ENCODE data around the gene BUB1.
A peak's percentile ranks its signal among the peaks of the same experiment; 100 is the strongest.
"Not testable (repeated sequence)": the region's sequence is repeated elsewhere in the genome, so short reads cannot be mapped to it uniquely, and the experiment has no call there.

The BUB1 gene

DNA sequence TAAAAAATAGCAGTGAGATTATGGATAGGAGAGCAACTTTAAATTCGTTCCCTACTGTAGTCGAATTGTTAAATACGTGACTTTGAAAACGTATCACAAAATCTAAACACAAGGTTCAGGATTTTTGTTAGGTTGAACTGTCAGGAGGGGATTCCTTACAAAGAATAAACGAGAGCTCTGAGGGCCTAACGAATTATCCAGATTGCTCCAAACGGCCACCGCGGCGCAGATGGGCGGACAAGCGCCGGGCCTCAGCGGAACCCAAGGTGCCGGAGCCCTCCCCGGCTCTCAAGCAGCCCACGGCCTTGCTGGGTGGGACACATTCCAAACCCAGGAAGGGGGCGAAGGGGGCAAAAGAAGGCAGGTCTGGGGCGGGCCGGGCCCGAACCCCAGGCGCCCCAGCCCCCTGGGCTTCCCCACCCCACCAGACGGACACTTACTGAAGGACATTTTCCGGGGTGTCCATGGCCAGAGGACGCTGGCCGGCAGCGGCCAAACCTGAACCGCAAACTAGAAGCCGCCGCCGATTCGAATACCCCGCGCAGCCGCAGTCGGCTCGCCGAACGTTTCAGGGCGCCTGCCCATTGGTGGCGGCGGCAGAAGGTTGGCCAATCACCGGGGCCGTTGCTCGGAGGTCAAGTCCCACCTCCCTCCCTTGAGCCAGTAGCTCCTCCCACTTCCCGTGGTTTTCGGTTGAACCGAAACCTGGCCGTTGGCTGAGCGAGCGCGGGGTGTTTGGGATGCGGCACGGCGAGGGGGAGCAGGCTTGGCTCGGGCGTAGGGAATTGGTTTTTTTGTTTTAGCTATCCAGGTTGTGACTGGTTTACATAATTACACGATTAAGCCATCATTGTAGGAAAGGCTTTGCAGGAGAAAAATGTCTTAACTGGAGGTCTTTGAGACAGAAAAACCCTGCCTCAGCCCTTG is at the start of gene BUB1:
BUB1 (minus strand) TSS at position 534 of the 927 bp plus-strand sequence; CDS start at position 466, 68 bp downstream.
- DNase-seq, result peak; percentile 92

DNA sequence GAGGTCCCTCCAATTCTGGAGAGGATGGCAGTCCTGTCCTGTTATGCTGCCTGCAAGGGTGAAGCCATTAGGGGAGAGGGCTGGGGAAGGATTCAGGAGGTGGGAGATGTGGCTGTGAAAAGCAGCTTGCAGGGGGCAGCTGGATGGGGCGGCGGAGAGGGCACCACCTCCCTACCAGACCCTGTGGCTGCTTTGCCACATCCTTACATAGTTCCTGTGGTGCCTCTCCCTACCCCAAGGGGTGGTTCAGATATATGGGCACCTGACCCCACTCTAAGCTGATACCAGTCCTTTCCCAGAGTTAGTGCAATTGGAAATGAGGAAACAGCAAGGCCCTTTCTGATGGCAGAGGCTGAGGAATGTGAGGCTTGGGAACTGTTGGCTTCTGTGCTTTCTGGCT is 48.4 kb upstream of the BUB1 start:
- DNase-seq, result no peak

DNA sequence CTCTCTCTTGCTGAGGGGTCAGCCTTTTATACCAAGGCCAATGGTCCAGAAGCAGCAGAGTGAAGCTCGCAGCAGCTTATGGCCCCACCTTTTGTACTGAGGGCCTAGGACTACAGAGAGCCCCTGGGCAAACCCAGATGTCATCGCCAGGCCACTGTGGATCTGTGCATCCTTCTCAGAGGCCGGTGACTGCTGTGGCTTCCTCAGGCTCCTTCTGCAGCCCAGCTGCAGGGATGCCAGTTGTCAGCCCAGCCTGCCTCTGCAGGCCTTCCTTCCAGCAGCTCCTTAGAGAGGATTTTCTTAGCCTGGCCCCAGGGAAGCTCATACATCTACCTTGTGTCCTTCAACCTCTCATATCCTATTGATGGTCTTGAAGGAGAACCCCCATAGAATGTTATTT is 48.0 kb upstream of the BUB1 start:
- DNase-seq, result no peak

DNA sequence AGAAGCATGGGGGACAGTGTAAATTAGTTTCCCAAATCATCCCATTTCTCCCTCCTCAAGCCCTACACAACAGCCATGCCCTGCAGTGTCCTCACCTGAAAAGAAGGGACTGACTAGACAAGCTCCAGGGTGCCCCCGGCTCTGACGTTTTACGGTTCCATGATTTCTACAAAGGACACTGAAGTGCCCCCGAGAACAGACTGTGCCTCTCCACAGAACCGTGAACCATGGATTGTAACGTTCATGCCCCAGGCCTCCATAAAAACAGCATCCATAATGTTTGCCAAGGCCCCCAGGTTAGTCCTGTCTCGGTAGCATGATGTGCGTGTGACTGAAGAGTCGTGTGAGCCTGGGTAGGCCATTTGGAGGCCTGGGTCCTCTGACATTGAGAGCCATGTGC is 47.5 kb upstream of the BUB1 start:
- DNase-seq, result no peak

DNA sequence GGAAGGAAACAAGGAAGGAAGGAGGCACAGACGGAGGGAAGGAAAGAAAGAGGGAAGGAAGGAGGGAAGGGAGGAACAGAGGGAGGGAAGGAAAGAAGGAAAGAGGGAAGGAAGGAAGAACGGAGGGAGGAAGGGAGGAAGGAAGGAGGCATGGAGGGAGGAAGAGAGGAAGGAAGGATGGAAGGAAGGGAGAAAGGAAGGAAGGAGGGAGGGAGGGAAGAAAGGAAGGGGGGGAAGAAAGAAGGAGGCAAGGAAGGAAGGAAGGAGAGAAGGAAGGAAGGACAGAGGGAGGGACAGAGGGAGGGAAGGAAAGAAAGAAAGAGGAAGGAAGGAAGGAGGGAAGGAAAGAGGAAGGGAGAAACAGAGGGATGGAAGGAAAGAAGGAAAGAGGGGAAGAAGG is 47.0 kb upstream of the BUB1 start:
- no peak for DNase-seq

DNA sequence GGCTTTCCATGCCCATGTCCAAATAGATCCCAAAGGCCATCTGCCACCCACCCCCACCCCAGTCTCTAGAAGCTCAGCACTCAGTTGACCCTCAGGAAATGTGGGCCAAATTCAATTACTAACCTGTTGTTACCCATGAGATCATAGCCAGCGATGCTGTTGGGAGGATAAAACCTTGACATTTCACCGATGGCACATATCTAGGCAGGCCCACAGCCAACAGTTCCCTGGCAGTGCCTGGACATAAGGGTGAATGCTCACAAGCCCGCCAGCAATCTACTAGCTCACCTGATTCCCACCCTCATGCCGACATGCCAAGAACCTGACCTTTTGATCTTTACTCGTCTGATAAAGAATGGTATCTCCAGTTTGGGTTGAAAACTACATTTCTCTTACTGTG is 42.7 kb upstream of the BUB1 start:
- no peak for DNase-seq

DNA sequence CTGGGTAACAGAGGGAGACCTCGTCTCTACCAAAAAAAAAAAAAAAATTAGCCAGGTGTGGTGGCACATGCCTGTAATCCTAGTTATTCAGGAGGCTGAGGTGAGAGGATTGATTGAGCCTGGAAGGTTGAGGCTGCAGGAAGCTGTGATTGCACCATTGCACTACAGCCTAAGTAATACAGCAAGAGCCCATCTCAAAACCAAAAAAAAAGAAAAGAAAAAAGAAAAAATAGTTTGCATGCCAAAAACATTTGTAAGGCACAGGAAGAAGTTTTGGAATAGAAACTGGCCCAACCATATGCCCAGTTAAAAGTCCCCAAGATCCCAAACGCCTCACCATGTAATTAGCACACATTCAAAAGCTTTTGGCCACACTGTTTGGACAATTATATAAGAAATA is 41.1 kb upstream of the BUB1 start:
- no peak for DNase-seq

DNA sequence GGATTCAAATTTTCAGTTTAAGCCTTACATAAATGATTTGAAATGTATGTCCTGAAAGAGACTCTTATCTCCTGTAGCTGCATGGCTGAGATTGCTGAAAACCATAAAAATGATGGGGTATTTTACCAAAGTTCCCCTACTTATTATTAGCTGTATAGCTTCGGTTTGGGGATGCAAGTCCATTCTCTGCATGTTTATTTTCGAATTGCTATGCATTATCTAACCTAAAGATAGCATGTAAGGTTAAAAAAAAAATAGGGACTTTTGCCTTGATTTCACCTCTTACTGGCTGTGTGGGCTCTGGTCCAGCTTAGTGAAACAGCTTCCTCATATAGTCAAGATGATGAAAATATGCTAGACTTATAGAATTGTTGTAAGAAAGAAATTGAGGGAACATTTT is 40.5 kb upstream of the BUB1 start:
- DNase-seq, result no peak

DNA sequence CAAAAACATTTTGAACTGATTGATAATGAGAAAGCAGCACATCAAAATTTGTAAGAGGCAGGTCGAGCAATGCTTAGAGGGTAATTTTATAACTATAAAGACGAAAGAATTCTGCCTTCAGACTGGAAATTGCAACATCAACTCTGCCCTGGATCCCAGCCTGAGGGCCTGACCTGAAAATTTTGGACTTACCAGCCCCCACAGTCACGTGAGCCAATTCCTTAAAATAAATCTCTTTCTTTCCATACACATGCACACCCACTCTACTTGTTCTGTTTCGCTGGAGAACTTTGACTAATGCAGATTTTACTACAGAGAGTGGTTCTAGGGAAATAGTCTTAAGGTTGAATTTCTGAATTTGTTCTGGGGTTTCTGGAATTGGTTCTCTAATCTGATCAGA is 39.9 kb upstream of the BUB1 start:
- no peak for DNase-seq

DNA sequence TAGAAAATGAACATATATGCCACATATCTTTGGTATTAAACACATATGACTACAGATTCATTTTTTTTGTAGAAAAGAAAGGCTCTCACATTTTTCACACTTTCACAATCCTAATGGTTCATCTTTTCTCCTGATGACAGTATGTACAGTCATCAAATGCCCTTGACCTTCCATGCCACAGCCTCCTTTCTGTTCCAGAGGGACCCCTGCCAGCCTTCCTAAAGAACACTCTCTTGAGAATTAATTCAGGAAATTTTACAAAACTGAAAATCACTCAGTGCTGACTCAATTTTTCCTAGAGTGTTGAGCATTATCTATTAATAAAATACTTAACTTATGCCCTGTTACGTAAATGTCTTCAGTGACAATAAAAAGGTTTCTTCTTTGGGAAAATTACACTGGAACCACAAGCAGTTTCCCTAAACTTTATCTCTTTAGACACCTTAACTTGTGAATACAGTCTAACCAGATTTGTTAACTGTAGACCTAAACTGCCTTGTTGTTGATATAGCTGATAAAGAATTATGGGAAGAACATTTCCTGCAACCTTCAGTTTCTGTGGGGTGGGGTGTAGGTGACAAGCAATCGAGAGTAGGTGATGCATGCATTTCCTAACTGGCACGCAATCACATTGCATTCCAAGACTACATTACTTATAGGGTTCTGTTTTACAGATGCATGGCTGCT is 39.2 kb upstream of the BUB1 start:
- DNase-seq, result no peak

DNA sequence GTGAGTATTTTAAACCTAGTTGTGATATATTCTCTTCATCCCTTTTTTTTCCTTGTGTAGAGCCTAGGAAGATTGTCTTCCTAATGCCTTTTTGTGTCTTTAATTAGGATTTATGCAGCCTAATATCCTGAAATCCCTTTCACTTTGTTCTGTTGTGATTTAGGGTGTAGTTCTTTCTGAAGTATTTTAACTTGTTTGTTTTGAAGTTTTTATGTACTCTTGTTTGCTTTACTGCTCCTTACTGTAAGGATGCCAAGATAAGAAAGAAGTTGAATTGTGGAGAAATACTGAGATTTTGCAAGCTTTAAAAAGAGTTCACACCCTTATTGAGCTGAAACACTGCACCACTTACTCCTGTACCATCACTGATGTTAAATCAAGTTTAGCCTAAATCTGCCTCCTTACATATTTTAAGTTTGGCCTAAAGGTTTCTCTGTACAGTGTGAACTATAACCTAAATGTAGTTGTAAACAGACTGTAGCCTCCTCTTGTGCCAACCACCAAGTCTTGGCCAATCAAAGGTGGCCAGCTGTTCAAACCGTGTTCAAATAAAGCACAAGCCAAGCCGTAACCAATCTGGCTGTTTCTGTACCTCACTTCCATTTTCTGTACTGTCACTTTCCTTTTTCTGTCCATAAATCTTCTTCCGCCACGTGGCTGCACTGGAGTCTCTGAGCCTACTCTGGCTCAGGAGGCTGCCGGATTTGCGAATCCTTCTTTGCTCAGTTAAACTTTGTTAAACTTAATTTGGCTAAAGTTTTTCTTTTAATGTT is 36.8 kb upstream of the BUB1 start:
- no peak for DNase-seq

DNA sequence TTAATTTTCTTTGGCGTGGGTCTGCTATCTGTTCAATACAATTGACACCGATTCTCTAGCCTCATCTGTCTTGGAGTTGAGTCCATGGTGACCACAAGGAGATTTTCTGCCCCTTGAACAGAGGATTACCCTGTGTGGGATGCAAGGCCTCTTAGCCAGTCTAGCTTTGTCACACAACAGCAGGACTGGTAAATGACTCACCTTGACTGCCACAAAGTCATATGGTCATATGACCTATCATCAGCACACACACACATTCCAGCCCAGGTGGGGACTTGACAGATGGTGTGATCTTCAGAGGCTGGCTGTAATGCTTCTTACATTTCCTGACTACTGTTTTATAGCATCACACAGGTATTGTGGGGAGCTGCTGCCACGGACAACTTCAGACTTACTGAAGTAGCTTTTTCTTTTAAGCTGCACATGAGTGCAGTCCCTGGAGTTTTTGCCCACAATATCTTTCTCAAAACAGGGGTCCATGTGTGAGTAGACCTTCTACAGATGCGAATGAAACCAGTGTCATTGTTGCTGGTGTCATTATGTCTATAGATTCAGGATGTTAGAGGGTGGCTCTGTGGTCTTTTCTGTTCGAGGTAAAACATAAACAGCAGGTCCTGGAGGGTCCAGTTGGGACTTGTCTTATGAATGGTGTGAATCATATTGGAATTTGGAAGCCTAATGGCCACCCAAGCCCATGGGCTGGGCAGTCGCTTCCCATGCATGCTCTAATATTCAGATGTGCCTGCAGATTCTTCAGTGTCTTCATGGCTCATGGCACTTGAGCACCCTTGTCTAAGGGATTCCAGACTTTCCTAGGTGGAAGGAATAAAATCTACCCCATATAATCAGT is 35.9 kb upstream of the BUB1 start:
- DNase-seq, result no peak

DNA sequence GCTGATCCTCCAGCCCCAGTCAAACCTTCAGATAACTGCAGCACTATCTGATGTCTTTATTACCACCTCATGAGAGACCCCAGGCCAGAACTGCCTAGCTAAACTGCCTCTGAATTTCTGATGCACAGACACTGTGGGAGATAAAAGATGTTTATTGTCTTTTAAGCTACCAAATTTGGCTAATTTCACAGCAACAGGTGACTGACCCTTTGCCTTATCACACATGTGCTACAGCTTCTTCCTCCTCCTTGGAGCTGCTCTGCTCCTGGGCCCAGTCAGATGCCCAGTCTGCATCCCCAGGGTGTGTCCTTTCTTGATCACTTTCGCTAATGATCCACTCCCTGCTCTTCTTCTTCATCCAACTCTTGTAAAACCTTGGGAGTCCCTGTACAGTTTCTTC is 34.9 kb upstream of the BUB1 start:
- DNase-seq, result no peak

DNA sequence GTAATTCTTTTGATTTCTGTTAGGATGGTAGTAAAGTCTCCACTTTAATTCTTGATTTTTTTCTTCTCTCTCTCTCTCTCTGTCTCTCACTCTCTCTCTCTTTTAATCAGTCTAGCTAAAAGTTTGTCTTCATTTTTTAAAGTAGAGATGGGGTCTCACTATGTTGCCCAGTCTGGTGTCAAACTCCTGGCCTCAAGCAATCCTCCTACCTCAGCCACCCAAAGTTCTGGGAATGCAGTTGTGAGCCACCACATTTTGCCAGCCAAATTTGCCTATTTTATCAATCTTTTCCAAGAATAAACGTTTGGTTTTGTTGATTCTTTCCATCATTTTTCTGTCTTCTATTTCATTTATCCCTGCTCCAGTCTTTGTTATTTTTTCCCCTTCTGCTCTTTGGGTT is 30.6 kb upstream of the BUB1 start:
- DNase-seq, result no peak

DNA sequence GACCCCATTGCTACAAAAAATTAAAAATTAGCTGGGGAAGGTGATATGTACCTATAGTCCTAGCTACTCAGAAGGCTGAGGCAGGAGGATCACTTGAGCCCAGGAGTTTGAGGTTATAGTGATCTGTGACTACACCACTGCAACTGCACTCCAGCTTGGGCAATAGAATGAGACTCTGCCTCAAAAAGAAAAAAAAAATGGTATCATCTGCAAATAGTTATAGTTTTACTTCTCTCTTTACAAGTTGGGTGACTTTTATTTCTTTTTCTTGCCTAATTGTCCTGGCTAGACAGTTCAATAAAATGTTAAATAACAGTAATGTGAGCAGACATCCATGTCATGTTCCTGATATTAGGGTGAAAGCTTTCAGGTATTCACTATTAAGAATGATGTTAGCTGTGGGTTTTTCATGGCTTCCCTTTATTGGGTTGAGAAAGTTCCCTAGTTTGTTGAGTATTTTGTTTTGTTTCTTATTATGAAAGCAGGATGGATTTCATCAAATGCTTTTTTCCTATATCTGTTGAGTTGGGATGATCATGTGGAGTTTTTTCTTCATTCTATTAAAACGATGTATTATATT is 29.6 kb upstream of the BUB1 start:
- DNase-seq, result no peak

DNA sequence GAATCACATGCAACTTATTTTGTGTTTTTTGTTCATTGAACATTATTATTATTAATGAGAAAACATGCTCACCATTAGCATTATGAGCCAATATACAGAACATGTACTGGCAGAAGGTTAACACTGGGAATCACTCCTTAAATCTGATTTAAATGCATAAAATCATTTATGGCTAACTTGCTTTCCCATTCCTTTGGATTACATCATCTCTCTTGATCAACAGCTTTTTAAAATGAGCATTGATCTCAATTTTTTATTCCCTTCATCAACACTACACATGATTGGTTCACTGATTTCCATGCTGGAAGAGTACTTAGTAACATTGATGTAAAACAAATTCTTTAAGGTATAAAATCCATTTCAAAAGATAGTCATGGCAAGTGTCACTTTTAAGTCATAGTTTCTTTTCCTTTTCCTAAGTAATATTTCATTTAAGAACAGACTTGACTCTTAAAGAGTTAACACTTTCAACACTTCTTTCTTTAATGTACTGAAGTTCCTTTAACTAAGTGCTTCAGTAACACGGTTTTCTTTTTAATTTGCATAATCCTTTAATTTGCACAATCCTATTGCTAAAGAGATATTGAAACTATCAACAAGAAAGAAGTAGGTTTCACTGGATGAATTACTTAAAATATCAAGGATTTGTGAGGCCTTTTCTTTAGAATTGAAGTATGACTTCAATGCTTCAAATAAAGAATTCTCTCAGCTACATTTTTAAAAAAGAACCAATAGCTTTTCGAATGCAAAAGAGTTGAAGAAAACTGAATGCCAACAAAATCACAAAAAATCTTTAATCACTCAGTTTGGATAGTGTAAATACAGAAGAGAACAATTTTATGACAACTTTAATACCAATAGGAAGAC is 24.9 kb upstream of the BUB1 start:
- no peak for DNase-seq

DNA sequence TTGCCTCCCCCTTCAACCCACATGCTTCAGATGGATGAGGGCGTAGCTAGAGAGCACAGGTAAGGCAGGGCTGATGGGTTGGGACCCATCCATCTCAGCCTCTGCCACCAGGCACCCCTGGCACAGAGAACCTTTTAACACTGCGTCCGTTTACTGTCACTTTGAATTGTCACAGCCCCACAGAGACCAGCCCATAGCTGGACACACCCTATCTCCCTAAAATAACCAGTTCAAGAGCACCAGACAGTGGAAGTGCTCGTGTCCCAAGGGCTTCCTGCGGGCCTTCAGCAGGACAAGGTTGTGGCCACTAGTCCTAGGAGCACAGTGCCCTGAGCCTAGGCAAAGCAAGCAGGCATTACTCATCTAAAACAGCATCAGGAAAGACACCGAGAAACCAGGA is 20.4 kb upstream of the BUB1 start:
- DNase-seq, result not testable (repeated sequence)

DNA sequence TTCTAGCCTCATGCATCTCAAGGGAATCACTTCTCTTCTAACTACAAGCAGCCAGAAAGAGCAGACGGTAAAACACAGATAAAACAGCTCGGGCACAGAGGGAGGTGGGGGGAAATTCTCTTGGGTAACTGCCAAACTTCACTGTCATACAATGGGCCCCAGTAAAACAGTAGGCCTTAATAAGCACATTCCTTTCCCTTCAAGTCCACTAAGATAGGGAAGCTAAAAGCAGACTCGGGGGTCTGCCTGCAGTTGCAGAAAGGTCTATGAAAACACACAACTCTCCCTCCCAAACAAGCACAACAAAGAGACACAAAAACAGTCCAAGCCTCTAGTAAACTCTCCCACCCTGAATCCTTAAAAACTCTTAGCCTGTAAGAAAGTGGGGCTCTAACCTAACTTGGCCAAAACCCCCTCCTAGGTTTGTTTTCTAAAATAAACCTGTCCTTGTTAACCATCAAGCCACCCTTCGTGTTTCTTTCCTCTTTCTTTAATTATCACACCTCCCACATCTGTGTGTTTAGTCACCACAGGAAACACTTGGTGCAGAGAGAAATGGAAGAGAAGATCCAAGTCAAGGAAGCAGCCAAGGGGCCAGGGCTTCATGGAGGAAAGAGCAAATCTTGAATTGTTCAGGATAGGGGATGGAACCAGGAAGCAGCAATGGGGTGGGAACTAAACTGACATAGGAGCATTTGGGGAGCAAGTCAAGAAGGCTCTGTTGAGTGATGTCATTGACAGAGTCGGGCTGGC is 17.5 kb upstream of the BUB1 start:
- DNase-seq, result not testable (repeated sequence)

DNA sequence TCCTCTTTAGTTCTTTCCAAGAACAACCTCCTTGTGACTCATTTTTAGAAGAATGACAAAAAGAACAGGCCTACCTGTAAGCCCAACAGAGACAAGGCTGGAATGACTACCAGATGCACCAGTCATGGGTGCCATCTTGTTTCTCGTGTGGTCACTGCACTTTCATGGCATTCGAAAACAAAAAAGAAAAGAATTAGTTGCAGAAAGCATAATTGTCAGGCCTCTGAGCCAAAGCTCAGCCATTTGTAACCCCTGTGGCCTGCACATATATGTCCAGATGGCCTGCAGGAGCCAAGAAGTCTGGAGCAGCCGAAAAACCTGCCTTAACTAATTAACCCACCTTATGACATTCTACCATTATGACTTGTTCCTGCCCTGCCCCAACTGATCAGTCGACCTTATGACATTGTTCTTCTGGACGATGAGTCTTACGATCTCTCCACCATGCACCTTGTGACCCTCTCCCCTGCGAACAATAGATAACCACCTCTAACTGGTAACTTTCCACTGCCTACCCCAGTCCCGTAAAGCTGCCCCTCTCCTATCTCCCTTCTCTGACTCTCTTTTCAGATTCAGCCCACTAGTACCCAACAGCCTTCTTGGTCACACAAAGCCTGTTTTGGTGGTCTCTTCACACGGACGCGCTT is 13.9 kb upstream of the BUB1 start:
- no peak for DNase-seq

Data from DMS79 treated with DMSO at 0.1 percent for 48 hours (cell line).